Karpas-422 (cell line): ENCODE measurements around the gene MAZ. TPM values are rescaled to one million over a fixed set of nuclear protein-coding genes. Genes with fewer than 3 reads are reported as not detected.
A peak's percentile ranks its signal among the peaks of the same experiment; 100 is the strongest.

Source experiments
- DNase-seq: peaks from one replicate; pipeline ENCODE4 v3.0.0-alpha.2; 2015
- H2AFZ ChIP-seq: fragments of 200-600 bp; sonication (generic); 2 replicates; pipeline ENCODE4 v1.6.1; 2014; ENCODE audit warnings: antibody characterized with exemption, low read length, mixed read lengths
- H3K27ac ChIP-seq: fragments of 200-600 bp; sonication (generic); 2 replicates; pipeline ENCODE4 v1.5.1; 2014; ENCODE audit warnings: mild to moderate bottlenecking, low read length, moderate library complexity
- H3K27me3 ChIP-seq: fragments of 200-600 bp; sonication (generic); 2 replicates; pipeline ENCODE4 v1.6.1; 2014; ENCODE audit warnings: low read length, mixed read lengths
- H3K36me3 ChIP-seq: fragments of 200-600 bp; sonication (generic); 2 replicates; pipeline ENCODE4 v1.6.1; 2014; ENCODE audit warnings: low read length, mixed read lengths; ENCODE audit not compliant: insufficient read depth
- H3K4me1 ChIP-seq: fragments of 200-600 bp; sonication (generic); 2 replicates; pipeline ENCODE4 v1.6.1; 2014; ENCODE audit warnings: mild to moderate bottlenecking, low read length, mixed read lengths
- H3K4me2 ChIP-seq: fragments of 200-600 bp; sonication (generic); 2 replicates; pipeline ENCODE4 v1.6.1; 2014; ENCODE audit warnings: low read length, low read depth, mild to moderate bottlenecking; ENCODE audit not compliant: poor library complexity, severe bottlenecking
- H3K4me3 ChIP-seq: fragments of 200-600 bp; sonication (generic); 2 replicates; pipeline ENCODE4 v1.5.1; 2014; ENCODE audit warnings: mild to moderate bottlenecking, antibody characterized with exemption, low read length, mixed read lengths
- H3K79me2 ChIP-seq: fragments of 200-600 bp; sonication (generic); 2 replicates; pipeline ENCODE4 v1.6.1; 2014; ENCODE audit warnings: mild to moderate bottlenecking, low read length, mixed read lengths
- H3K9ac ChIP-seq: fragments of 200-600 bp; sonication (generic); 2 replicates; pipeline ENCODE4 v1.6.0; 2014; ENCODE audit warnings: low read length
- H3K9me2 ChIP-seq: fragments of 200-600 bp; sonication (generic), shearing (Covaris generic); replicated peaks from 2 replicates; pipeline ENCODE4 v1.6.0; 2014; ENCODE audit warnings: mild to moderate bottlenecking, low read length, moderate library complexity; ENCODE audit not compliant: insufficient read depth
- H3K9me3 ChIP-seq: fragments of 300-700, 200-600 bp; sonication (generic); 2 replicates; pipeline ENCODE4 v1.6.1; 2014; ENCODE audit warnings: low read length, mixed read lengths
- H4K20me1 ChIP-seq: fragments of 200-600 bp; sonication (generic); 2 replicates; pipeline ENCODE4 v1.6.1; 2014; ENCODE audit warnings: mild to moderate bottlenecking, antibody characterized with exemption, low read length, low read depth; ENCODE audit not compliant: insufficient read depth
- total RNA-seq: library from RNA; depleted of rRNA; stranded (reverse); fragments of >200 nt; shearing (Covaris generic); gene quantifications from 2 replicates; pipeline ENCODE4 v1.2.3, GENCODE V29; 2014; ENCODE audit warnings: low replicate concordance

The MAZ gene
- total RNA-seq, 1 experiment from 2014 or later: 118 TPM

DNA sequence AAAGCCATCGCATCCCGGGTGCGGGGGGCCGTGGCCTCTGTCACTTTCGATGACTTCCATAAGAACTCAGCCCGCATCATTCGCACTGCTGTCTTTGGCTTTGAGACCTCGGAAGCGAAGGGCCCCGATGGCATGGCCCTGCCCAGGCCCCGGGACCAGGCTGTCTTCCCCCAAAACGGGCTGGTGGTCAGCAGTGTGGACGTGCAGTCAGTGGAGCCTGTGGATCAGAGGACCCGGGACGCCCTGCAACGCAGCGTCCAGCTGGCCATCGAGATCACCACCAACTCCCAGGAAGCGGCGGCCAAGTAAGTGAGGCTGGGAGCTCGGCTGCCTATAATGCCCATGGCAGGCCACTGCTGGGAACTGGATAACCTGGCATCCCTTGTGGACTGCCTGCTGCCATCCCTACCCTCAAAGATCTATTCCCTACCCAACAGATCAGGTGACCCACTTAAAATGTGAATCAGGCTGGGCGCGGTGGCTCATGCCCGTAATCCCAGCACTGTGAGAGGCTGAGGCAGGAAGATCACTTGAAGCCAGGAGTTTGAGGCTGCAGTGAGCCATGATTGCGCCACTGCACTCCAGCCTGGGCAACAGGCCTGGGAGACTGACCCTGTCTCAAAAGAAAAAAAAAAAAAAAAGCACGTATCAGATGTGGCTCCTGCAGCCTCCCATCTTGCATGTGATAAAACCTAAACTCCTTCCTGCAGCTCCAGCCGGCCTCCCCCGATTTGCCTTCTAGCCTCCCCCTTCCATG lies 38.4 kb downstream of the MAZ start:
- Histone ChIP-seq H4K20me1 (no peaks in the 10 kb centered on the region), H3K9me2 (no peaks in the 10 kb centered on the region), H3K4me2 (no peak overlapping the region), H3K4me1 (no peaks in the 10 kb centered on the region), H3K9me3 (no peaks in the 10 kb centered on the region), H2AFZ (no peak overlapping the region), H3K36me3 (no peaks in the 10 kb centered on the region), H3K9ac (no peak overlapping the region), H3K27me3 (no peaks in the 10 kb centered on the region), H3K27ac (no peak overlapping the region), H3K79me2 (no peaks in the 10 kb centered on the region), H3K4me3 (no peak overlapping the region)
- DNase-seq: no peak

DNA sequence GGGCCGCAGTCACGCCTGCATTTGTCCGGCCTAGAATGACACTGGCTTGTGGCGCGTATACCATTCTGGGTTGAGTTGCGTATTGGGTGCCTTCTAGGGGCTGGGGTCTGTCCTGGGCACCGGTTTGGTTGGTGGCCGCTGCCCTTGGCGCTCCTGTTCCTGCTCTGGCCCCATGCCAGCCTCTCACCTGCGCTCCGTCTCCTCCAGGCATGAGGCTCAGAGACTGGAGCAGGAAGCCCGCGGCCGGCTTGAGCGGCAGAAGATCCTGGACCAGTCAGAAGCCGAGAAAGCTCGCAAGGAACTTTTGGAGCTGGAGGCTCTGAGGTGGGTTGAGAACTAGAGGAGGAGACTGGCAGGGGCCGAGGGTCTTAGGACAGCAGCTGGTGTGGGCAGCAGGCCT lies 39.3 kb downstream of the MAZ start:
- no peak for DNase-seq
- no peaks in the 10 kb centered on the region for H4K20me1 ChIP-seq
- no peaks in the 10 kb centered on the region for H3K27me3 ChIP-seq
- H3K4me1 ChIP-seq: no peaks in the 10 kb centered on the region
- no peak overlapping the region for H2AFZ ChIP-seq
- H3K9ac ChIP-seq: no peak overlapping the region
- H3K79me2 ChIP-seq: no peaks in the 10 kb centered on the region
- H3K27ac ChIP-seq: no peak overlapping the region
- no peaks in the 10 kb centered on the region for H3K9me3 ChIP-seq
- H3K36me3 ChIP-seq: no peaks in the 10 kb centered on the region
- H3K4me3 ChIP-seq: no peak overlapping the region
- no peak overlapping the region for H3K4me2 ChIP-seq
- H3K9me2 ChIP-seq: no peaks in the 10 kb centered on the region

- peak; percentile 87 for DNase-seq
- H3K4me3 ChIP-seq: no peak overlapping the region
- no peak overlapping the region for H3K9ac ChIP-seq
- H3K9me2 ChIP-seq: no peaks in the 10 kb centered on the region
- H3K36me3 ChIP-seq: no peaks in the 10 kb centered on the region
- H4K20me1 ChIP-seq: no peaks in the 10 kb centered on the region
- H3K9me3 ChIP-seq: no peaks in the 10 kb centered on the region
- H3K27ac ChIP-seq: no peak overlapping the region
- H2AFZ ChIP-seq: no peak overlapping the region
- H3K4me2 ChIP-seq: no peak overlapping the region
- H3K79me2 ChIP-seq: no peaks in the 10 kb centered on the region
- H3K4me1 ChIP-seq: no peaks in the 10 kb centered on the region
- no peaks in the 10 kb centered on the region for H3K27me3 ChIP-seq
These were observed 42.3 kb downstream of the MAZ start for GRCh38 chr16:29848420-29849297.

- Histone ChIP-seq H3K4me1 (no peaks in the 10 kb centered on the region), H2AFZ (no peak overlapping the region), H3K4me3 (no peak overlapping the region), H3K9ac (no peak overlapping the region), H4K20me1 (no peaks in the 10 kb centered on the region), H3K79me2 (no peaks in the 10 kb centered on the region), H3K27me3 (no peaks in the 10 kb centered on the region), H3K9me3 (no peaks in the 10 kb centered on the region), H3K27ac (no peak overlapping the region), H3K9me2 (no peaks in the 10 kb centered on the region), H3K4me2 (no peak overlapping the region), H3K36me3 (no peaks in the 10 kb centered on the region)
- no peak for DNase-seq
These were observed 43.2 kb downstream of the MAZ start for GRCh38 chr16:29849505-29849904.

DNA sequence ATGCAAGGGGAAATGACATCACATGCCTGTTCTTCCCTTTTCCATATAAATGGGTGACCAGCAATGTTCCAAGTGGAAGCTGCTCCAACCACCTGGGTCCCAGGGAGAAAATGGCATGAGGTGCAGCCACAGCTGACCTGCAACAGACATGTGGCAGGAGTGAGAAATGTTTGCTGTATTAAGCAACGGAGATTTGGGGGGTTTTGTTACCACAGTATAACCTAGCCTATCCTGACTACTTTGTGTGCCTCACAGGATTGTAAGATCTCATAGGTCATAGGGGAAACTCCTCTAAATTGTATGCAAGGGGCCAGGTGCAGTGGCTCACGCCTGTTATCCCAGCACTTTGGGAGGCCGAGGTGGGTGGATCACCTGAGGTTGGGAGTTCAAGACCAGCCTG lies 44.7 kb downstream of the MAZ start:
- Histone ChIP-seq H3K9ac (no peak overlapping the region), H2AFZ (no peak overlapping the region), H3K4me1 (no peaks in the 10 kb centered on the region), H3K27ac (no peak overlapping the region), H3K4me2 (no peak overlapping the region), H3K27me3 (no peaks in the 10 kb centered on the region), H3K36me3 (no peaks in the 10 kb centered on the region), H3K79me2 (no peaks in the 10 kb centered on the region), H3K9me3 (no peaks in the 10 kb centered on the region), H3K4me3 (no peak overlapping the region), H3K9me2 (no peaks in the 10 kb centered on the region), H4K20me1 (no peaks in the 10 kb centered on the region)
- no peak for DNase-seq

DNA sequence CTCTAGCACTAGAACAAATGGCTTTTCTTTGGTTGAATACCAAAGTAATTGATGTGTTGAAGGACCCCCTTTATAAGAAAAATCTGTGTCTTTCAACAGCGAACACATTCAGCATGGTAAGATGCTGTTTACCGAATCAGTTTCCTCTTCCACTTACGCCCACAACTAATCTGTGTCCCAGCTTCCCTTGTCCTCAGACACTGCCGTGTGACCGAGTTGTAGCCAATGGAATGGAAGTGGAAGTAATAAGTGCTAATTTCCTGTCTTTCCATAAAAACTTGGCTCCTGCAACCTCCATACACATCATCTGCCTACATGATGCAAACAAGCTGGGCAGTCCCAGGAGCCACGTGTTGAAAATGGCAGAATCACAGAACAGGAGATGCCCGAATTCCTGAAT lies 46.3 kb downstream of the MAZ start:
- no peaks in the 10 kb centered on the region for H3K4me1 ChIP-seq
- H3K9me2 ChIP-seq: no peaks in the 10 kb centered on the region
- H3K79me2 ChIP-seq: no peaks in the 10 kb centered on the region
- H2AFZ ChIP-seq: no peak overlapping the region
- no peak overlapping the region for H3K9ac ChIP-seq
- no peaks in the 10 kb centered on the region for H3K9me3 ChIP-seq
- no peaks in the 10 kb centered on the region for H3K27me3 ChIP-seq
- H3K4me3 ChIP-seq: no peak overlapping the region
- no peak for DNase-seq
- H3K27ac ChIP-seq: no peak overlapping the region
- H4K20me1 ChIP-seq: no peaks in the 10 kb centered on the region
- no peak overlapping the region for H3K4me2 ChIP-seq
- H3K36me3 ChIP-seq: no peaks in the 10 kb centered on the region

GRCh38 chr16:29854520-29855100 lies 48.3 kb downstream of the MAZ start:
- Histone ChIP-seq H3K4me1 (no peaks in the 10 kb centered on the region), H3K27ac (no peak overlapping the region), H3K9me3 (no peaks in the 10 kb centered on the region), H3K27me3 (no peaks in the 10 kb centered on the region), H3K36me3 (no peaks in the 10 kb centered on the region), H3K4me2 (no peak overlapping the region), H3K79me2 (no peaks in the 10 kb centered on the region), H3K9ac (no peak overlapping the region), H4K20me1 (no peaks in the 10 kb centered on the region), H3K4me3 (no peak overlapping the region), H2AFZ (no peak overlapping the region), H3K9me2 (no peaks in the 10 kb centered on the region)
- DNase-seq: no peak

DNA sequence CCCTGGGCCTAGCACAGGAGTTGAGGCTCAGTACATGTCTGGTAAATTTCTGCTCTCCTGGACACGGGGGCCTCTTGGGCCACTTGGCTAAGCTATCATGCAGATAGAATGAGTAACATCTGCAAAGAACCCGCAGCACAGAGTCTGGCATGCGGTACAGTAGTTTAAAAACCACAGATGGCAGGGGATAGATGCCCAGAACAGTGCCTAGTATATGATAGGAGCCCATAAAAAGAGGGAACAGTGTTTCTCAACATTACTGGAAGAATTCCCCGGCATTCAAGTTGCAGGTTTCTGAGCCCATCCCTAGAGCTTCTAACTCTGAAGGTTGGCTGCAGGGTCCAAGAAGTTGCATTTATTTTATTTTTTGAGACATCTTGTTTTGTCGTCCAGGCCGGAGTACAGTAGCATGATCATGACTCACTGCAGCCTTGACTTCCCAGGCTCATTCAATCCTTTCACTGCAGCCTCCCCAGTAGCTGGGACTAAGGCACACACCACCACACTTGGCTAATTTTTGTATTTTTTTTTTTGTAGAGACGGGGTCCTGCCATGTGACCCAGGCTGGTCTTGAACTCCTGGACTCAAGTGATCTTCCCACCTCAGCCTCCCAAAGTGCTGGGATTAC lies 50.9 kb downstream of the MAZ start:
- H3K4me1 ChIP-seq: peaks cover 8% of the 10 kb centered on the region
- no peak for DNase-seq
- no peak overlapping the region for H2AFZ ChIP-seq
- H3K27me3 ChIP-seq: no peaks in the 10 kb centered on the region
- H3K36me3 ChIP-seq: no peaks in the 10 kb centered on the region
- peaks cover 4% of the 10 kb centered on the region for H3K79me2 ChIP-seq
- no peak overlapping the region for H3K27ac ChIP-seq
- no peaks in the 10 kb centered on the region for H3K9me3 ChIP-seq
- no peak overlapping the region for H3K4me3 ChIP-seq
- H3K4me2 ChIP-seq: no peak overlapping the region
- no peak overlapping the region for H3K9ac ChIP-seq
- H4K20me1 ChIP-seq: no peaks in the 10 kb centered on the region
- H3K9me2 ChIP-seq: no peaks in the 10 kb centered on the region
